DND-41 (cell line): Measurements from ENCODE around the gene HIBADH.

Source experiments
- ATAC-seq: fragments of 200-7000 bp; cut with Tn5 transposase; 3 replicates; pipeline ENCODE4 v1.9.1; 2021; ENCODE audit warnings: low read depth; ENCODE audit not compliant: insufficient read depth
- DNase-seq: peaks from one replicate; pipeline ENCODE4 v3.0.0-alpha.2; 2020
- H2AFZ ChIP-seq: 2 replicates; pipeline ENCODE4 v1.6.0; 2012; ENCODE audit warnings: low read depth, low read length
- H3K27ac ChIP-seq: 2 replicates; pipeline ENCODE4 v1.5.1; 2012; ENCODE audit warnings: low read length, inconsistent platforms
- H3K27me3 ChIP-seq: fragments of 200-600 bp; sonication (generic); 2 replicates; pipeline ENCODE4 v1.6.0; 2012; ENCODE audit warnings: low read length, mild to moderate bottlenecking, inconsistent platforms; ENCODE audit not compliant: insufficient read depth, poor library complexity
- H3K36me3 ChIP-seq: 2 replicates; pipeline ENCODE4 v1.5.1; 2012; ENCODE audit warnings: low read length, inconsistent platforms; ENCODE audit not compliant: insufficient read depth
- H3K4me1 ChIP-seq: 2 replicates; pipeline ENCODE4 v1.5.1; 2012; ENCODE audit warnings: mild to moderate bottlenecking, low read length; ENCODE audit not compliant: insufficient read depth
- H3K4me2 ChIP-seq: 2 replicates; pipeline ENCODE4 v1.6.0; 2012; ENCODE audit warnings: mild to moderate bottlenecking, moderate library complexity, low read length, inconsistent platforms; ENCODE audit not compliant: insufficient read depth
- H3K4me3 ChIP-seq, 2 experiments: fragments of 200-600 bp in 1 of 2; shearing (Covaris generic) in 1 of 2; 2 replicates each; pipeline ENCODE4 v1.5.1; 2012 to 2016; ENCODE audit warnings: inconsistent platforms in 2 of 2, low read length in 2 of 2, mild to moderate bottlenecking in 2 of 2, low read depth in 1 of 2, moderate library complexity in 1 of 2
- H3K79me2 ChIP-seq: 2 replicates; pipeline ENCODE4 v1.6.0; 2012; ENCODE audit warnings: low read length, inconsistent platforms; ENCODE audit not compliant: insufficient read depth
- H3K9ac ChIP-seq: 2 replicates; pipeline ENCODE4 v1.6.0; 2012; ENCODE audit warnings: low read depth, mild to moderate bottlenecking, inconsistent platforms, low read length, moderate library complexity
- H3K9me3 ChIP-seq: 2 replicates; pipeline ENCODE4 v1.5.1; 2012; ENCODE audit warnings: low read length, moderate library complexity, mild to moderate bottlenecking, inconsistent platforms; ENCODE audit not compliant: insufficient read depth, severe bottlenecking
- H4K20me1 ChIP-seq: 2 replicates; pipeline ENCODE4 v1.6.0; 2012; ENCODE audit warnings: low read length; ENCODE audit not compliant: insufficient read depth
- EZH2 ChIP-seq: IDR thresholded peaks from 3 replicates; pipeline ENCODE4 v1.6.1; 2012; ENCODE audit warnings: borderline replicate concordance, low read depth, mild to moderate bottlenecking, moderate library complexity, low read length, inconsistent platforms; ENCODE audit not compliant: severe bottlenecking
- TF ChIP-seq, protein P1 (sequence below): IDR thresholded peaks from 2 replicates; pipeline ENCODE4 v1.5.1; 2012; ENCODE audit warnings: borderline replicate concordance, low read length, moderate library complexity, mild to moderate bottlenecking; ENCODE audit not compliant: poor library complexity, severe bottlenecking; ENCODE audit errors: extremely low read depth

The HIBADH gene

DNA sequence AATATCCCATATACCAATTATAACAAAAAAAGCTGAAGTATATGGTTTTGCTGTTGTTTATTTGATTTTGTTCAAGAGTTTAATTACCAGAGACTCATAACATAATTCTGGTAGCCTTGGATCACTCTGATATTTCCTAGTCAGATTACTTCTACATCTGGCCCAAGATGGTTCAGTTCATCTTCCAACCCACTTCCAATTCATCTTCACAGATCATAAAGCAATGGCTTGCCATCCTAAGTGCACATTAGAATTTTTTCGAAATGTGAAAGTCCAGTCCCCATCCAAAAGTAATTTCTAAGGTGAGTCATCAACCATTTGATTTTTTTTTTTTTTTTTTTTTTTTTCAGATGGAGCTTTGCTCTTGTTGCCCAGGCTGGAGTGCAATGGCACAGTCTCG lies 8.0 kb upstream of the HIBADH start:
- TF ChIP-seq, protein P1, sequence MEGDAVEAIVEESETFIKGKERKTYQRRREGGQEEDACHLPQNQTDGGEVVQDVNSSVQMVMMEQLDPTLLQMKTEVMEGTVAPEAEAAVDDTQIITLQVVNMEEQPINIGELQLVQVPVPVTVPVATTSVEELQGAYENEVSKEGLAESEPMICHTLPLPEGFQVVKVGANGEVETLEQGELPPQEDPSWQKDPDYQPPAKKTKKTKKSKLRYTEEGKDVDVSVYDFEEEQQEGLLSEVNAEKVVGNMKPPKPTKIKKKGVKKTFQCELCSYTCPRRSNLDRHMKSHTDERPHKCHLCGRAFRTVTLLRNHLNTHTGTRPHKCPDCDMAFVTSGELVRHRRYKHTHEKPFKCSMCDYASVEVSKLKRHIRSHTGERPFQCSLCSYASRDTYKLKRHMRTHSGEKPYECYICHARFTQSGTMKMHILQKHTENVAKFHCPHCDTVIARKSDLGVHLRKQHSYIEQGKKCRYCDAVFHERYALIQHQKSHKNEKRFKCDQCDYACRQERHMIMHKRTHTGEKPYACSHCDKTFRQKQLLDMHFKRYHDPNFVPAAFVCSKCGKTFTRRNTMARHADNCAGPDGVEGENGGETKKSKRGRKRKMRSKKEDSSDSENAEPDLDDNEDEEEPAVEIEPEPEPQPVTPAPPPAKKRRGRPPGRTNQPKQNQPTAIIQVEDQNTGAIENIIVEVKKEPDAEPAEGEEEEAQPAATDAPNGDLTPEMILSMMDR, result no peak
- no peak for TF ChIP-seq EZH2
- no peaks in the 10 kb centered on the region for H3K36me3 ChIP-seq
- no peak overlapping the region for H3K4me2 ChIP-seq
- H3K4me3 ChIP-seq, result no peak overlapping the region
- H4K20me1 ChIP-seq, result no peaks in the 10 kb centered on the region
- H3K4me1 ChIP-seq, result no peaks in the 10 kb centered on the region
- H3K79me2 ChIP-seq, result no peaks in the 10 kb centered on the region
- no peaks in the 10 kb centered on the region for H3K9me3 ChIP-seq
- H3K9ac ChIP-seq, result no peak overlapping the region
- no peak for DNase-seq
- ATAC-seq, result no peak
- no peak overlapping the region for H2AFZ ChIP-seq
- no peaks in the 10 kb centered on the region for H3K27me3 ChIP-seq
- H3K27ac ChIP-seq, result no peak overlapping the region

DNA sequence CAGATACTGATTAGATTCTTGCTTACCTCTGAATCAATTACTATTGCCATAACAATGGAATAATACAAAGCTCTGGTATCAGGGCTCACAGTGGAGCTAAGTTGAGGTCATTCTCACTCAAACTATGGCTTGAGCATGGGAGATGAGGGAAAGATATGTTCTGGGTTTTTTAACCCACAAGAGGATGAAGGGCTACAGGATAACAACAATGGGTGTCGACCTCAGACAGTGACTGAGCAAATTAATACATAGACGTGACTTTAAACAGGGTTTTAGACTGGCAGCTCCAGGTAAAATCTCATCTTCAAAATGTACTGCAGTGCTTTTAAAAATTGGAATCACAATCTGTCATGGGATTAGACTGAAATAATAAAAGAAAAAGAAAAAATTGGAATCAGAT lies 7.5 kb upstream of the HIBADH start:
- no peak for TF ChIP-seq EZH2
- TF ChIP-seq, protein P1, result no peak
- Histone ChIP-seq H3K4me2 (no peak overlapping the region), H3K27ac (no peak overlapping the region)

DNA sequence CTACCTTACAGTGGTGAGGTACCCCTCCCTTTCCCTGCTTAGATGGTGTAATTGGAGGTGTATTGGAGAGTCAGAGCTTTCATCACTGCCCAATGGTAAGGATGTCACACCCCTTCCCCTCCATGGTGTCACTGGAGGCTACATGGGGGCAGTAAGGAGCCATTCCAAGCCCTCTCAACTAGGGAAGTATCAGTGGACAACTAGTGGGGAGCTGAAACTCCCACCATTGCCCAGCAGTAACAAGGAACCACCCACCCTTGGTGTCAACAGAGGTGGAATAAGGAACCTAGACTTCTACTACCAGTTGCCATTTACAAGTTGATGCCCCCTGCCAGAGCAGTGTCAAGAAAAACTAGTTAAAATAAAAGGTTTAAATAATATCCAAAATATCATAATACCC lies 2.8 kb upstream of the HIBADH start:
- H3K27me3 ChIP-seq, result no peaks in the 10 kb centered on the region
- no peak overlapping the region for H3K4me3 ChIP-seq
- DNase-seq (no peak), ATAC-seq (no peak)
- no peak for TF ChIP-seq EZH2
- TF ChIP-seq, protein P1, result no peak
- H3K36me3 ChIP-seq, result 0 out of 2 replicates have a peak, but pooled peaks cover 2% of the 10 kb centered on the region
- H3K4me1 ChIP-seq, result peaks cover 25% of the 10 kb centered on the region
- no peak overlapping the region for H3K9ac ChIP-seq
- no peak overlapping the region for H3K27ac ChIP-seq
- H4K20me1 ChIP-seq, result no peaks in the 10 kb centered on the region
- H3K79me2 ChIP-seq, result peaks cover 18% of the 10 kb centered on the region
- H2AFZ ChIP-seq, result no peak overlapping the region
- no peak overlapping the region for H3K4me2 ChIP-seq
- no peaks in the 10 kb centered on the region for H3K9me3 ChIP-seq

More for the DNA sequence above, 7.5 kb upstream of the HIBADH start:
- H4K20me1 ChIP-seq, result no peaks in the 10 kb centered on the region
- no peaks in the 10 kb centered on the region for H3K36me3 ChIP-seq
- H3K4me3 ChIP-seq, result no peak overlapping the region
- no peaks in the 10 kb centered on the region for H3K4me1 ChIP-seq
- H3K9ac ChIP-seq, result no peak overlapping the region
- H2AFZ ChIP-seq, result no peak overlapping the region
- ATAC-seq, result no peak
- H3K9me3 ChIP-seq, result no peaks in the 10 kb centered on the region
- H3K27me3 ChIP-seq, result no peaks in the 10 kb centered on the region
- no peak for DNase-seq
- H3K79me2 ChIP-seq, result no peaks in the 10 kb centered on the region

DNA sequence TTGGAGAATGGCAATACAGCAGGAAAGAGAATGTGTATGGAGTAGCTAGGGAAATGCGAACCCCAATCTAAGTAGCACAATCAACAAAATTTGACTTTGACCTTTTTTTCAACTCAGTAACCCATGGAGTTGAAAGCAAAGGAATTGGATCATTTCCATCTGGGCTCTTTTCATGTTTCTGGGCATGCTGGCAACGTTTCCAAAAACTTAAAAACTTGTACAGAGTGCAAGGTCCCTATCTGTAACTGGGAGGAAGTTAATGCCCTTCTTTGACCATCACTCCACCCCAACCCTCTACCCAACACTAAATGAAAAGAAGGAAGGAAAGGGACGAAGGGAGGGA lies 1.3 kb upstream of the HIBADH start:
- Histone ChIP-seq H3K4me3 (no peak overlapping the region), H4K20me1 (no peaks in the 10 kb centered on the region), H3K27me3 (no peaks in the 10 kb centered on the region), H3K4me2 (peak overlapping the region; percentile 62; the same call in 1 of the 2 replicates), H3K9ac (no peak overlapping the region), H2AFZ (peak overlapping the region; percentile 64), H3K4me1 (peaks cover 25% of the 10 kb centered on the region), H3K36me3 (peaks cover 2% of the 10 kb centered on the region; the same call in 1 of the 2 replicates), H3K9me3 (no peaks in the 10 kb centered on the region), H3K79me2 (peaks cover 21% of the 10 kb centered on the region), H3K27ac (no peak overlapping the region; the same call in 1 of the 2 replicates)
- ATAC-seq (no peak), DNase-seq (no peak)
- TF ChIP-seq, protein P1, result no peak
- TF ChIP-seq EZH2, result no peak
